GM19043 (cell line): ENCODE data around the gene FBXW5.

ENCODE experiments used
- ATAC-seq: cut with Tn5 transposase; IDR thresholded peaks from one replicate; pipeline ENCODE4 v1.9.1; 2021; ENCODE audit warnings: low read depth; ENCODE audit not compliant: unreplicated experiment

Gene FBXW5

DNA sequence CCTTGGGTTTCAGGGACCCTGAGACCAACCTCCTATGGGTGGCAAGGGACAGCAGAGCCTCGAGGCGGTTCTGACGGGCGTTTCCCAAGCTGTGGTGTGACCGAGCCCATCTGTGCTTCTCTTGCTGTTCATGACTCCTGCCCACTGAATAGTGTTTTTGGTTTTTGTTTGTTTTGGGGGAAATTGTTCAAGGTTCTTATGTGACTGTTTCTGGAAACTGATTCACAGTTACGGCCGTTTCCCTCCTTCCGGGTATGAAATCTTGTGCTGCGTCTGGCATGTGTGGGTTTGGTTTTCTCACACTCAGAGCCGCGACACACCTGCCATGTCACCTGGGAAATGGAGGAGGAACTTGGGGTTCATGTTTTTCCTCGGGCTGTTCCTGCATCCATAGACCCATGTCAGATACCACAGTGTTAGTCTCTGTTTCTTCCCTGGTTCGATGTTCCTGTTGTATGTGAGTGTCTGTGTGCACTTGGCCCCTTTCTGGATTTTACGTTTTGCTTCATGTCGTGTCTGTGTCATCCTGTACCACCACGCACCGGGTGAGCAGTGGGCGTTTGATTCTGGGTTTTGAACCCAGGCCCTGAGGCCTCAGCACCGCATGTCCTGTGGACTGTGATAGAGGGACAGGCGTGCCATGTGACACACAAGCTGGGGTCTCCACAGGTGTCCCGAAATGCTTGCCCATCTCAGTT lies 28.8 kb downstream of the FBXW5 start:
- ATAC-seq: no peak

DNA sequence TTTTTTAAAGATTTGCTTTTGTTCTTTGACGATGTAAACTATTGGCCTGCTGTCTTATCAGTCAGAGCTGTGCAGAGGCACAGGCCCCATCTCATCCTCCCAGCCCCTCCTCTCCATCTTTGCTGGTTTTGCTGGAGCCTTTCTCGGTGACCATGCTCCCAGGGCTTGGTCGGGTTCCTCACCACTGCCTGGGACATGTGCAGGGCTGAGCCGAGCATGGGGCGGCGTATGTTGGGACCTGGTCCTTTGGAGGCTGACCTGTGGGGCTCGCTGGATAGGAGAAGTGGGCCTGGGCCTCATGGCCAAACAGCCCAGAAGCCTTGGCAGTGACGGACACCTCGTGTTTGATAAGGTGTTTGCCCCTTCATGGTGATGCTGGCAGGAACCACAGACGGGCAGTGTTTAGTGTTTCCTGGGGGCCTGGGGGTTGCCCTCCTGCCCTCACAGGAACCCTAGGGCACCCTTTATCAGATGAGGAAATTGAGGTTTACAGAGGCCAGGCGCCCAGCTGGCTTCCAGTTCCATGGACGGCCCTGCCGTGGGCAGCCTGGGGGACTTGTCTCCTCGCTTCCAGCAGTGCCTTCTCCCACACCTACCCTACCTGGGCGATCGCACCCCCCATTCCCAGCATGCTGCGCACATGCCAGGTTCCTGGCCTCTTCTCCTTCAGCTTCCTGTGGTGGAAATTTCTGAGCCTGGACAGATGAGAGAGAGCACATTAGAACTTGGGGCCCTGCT lies 30.7 kb downstream of the FBXW5 start:
- ATAC-seq: no peak

DNA sequence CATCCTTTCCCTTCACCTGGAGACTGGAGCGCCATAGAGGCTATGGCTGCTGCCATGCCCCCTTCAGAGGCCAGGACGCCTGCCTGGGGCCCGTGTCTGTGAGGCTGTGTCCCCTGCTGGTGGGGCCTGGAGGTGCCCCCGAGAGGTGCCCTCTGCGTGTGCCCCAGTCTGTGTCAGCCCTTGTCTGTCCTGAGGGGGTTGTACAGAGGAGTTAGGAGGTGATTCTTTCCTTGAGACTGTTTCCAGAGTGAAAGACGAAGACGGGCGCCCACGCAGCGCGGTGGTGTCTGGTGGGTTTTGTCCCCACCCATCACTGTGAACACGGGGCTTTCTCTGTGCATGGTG lies 33.7 kb downstream of the FBXW5 start:
- no peak for ATAC-seq

DNA sequence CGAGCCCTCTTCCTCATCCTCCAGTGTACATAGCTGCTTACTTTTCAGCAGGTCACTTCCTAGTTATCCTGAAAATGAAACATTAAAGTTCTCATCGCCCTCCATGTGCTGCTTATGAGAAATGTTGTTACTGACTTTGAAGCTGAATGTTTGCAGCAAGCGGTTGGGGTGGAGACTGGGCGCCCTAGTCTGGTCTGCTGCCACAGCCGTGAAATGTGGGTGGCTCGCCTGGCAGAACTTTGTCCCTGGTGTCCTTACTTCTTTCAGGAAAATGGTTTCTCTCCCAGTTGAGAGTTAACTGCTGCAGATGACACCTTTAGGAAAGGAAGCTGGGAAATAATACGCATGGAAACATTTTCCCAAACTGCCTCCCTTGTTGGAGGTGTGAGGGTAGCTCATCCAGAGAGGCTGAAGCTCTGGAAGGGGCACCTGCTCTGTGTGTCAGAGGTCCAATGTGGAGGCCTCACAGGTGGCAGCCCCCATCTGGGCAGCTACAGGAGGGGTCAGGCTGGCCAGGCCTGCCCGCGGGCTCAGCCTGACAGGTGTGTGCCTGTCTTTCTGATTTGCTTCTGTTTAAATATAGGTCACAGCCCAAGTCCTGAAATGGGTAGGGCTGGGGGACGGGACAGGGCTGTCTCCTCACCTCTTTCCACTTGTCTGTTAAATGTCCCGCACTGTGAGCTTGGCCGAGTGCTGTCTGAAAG lies 34.2 kb downstream of the FBXW5 start:
- ATAC-seq: no peak

DNA sequence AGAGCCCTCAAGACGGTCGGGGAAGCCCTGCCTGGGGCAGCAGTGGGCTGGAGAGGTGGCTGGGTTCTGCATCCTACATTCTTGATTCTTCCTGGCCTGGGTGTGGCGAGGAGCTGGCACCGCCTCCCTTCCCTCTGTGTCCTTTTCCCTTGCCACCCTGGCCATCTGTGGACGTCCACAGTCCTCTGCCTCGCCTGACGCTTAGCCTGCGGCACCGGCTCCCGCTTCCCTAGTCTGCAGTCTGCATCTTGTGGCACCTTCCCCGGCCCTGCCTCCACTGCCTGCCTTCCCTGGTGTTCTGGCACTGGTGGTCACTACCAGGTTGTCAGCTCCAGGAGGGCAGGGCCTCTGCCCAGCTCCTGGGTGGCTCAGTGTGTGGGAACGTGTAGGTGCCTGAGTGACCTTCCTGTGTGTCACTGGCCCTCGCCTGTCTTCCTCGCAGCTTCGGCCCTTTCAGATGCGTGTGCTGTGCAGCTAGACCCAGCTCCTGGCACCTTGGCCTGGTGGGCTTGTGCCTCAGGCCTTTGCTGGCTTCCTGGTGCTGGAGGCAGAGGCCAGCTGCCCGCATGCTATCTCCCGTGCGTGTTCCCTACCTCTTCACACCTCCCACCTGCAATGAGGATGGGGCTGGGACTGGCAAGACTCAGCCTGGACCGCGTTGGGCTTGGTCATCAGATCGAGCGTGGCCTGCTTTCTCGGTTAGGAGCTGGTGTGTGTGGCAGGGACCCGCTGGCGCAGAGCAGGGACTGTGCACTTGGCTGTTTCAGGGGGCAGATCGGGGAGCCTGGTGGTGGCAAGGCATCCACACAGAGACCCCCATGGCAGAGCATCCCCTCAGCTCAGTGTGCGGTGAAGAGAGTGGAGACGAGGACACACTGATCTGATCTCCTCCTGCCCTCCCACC lies 37.3 kb downstream of the FBXW5 start:
- no peak for ATAC-seq

DNA sequence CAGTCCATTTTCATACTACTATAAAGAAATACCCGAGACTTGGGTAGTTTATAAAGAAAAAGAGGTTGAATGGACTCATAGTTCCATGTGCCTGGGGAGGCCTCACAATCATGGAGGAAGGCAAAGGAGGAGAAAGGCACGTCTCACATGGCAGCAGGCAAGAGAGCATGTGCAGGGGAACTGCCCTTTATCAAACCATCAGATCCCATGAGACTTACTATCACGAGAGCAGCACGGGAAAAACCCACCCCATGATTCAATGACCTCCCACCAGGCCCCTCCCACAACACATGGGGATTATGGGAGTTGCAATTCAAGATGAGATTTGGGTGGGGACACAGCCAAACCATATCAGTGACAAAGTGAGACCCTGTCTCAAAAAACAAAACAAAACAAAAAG lies 38.3 kb downstream of the FBXW5 start:
- ATAC-seq: no peak

DNA sequence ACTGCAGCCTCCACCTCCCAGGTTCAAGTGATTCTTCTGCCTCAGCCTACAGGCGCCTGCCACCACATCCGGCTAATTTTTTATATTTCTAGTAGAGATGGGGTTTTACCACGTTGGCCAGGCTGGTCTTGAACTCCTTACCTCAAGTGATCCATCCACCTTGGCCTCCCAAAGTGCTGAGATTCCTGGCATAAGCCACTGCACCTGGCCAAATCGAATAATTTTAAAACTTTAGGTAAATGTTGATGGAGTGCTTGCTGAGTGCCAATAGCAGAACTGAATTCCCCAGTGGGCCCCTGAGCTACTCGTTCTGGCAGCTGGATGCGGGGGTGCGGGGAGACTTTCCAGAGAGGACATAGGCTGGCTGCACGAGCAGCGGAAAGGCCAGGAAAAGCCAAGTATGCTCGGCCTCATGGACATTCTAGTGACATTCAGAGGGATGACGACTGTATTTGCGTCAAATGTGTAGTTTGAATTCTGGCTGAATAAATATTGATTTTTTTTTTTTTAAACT lies 41.4 kb downstream of the FBXW5 start:
- no peak for ATAC-seq

DNA sequence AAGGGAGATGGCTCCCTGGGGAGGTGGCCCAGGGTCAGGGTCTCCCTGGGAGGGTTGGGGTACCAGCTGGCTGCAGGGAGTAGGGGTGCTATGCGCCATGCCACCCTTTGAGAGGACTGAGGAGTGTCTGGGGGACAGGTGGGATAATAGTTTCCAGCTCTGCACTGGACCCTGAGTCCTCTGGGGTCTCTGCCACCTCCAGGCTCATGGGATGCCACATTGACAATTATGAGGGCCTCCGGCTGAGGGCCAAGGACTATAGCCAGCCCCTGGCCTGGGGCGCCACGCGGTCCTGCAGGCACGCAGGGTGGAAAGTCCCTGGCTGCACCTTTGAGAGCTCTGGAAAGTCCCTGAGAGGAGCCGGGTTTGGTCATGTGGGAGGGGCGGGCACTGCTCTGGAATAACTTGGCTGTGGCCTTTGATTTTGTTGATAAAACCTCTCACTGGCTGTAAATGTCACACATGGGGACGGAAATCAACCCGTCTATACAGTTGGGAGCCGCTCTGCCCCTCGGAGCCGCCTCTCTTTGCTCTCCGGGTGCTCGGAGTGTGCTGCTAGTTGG lies 42.2 kb downstream of the FBXW5 start:
- ATAC-seq: no peak

DNA sequence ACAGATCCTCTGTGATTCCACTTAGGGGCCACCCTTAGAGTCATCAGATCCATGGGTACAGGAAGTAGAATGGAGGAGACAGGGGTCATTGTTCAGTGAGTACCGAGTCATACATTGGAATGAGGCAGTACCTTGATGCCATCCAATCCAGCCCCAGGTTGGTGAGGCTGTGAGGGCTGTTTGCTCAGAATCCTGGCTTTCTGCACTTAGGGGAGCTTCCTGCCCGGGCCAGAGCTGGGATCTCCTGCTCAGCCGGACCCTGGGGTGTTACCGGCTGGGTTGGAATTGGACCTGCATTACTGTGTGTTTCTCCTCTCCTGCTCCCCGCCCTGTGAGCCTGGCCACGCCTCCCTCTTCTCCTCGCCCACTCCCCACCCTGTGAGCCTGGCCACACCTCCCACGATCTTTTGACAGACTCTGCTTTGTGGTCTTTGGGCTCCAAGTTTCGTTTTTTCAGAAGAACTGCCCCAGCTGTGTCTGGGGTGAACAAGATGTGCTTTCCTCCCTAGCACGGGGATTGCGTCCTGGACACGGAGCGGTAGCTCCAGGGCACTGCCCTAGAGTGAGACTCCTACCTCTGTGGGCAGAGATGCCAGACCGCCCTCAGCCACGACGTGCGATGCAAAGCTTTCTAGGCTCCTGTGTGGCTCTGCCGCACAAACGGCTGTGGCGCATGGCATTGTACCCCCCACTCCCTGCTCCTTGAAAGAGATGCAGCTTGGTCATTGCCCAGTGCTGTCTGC lies 42.9 kb downstream of the FBXW5 start:
- no peak for ATAC-seq

DNA sequence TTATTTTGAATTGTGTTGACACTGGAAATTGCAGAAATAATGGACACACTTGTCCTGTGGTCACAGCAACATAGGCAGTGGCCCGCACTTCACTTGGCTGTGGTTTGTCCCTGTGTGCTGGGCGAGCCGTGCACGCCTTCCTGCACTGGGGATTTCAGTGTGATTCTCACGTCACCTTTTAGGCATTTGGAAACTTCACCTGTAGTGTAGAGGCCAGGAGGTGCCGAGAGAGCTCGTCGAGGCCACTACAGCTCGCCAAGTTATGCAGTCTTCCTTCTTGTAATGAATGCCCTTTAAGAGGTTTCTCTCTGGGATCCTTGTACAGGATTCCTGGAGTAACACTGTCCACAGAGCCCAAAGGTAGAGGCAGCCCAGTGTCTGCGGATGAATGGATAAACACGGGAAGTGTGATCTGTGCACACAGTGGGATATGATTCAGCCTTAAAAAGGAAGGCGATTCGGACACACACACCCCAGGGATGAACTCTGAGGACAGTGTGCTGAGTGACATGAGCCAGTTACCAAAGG lies 43.5 kb downstream of the FBXW5 start:
- ATAC-seq: no peak

DNA sequence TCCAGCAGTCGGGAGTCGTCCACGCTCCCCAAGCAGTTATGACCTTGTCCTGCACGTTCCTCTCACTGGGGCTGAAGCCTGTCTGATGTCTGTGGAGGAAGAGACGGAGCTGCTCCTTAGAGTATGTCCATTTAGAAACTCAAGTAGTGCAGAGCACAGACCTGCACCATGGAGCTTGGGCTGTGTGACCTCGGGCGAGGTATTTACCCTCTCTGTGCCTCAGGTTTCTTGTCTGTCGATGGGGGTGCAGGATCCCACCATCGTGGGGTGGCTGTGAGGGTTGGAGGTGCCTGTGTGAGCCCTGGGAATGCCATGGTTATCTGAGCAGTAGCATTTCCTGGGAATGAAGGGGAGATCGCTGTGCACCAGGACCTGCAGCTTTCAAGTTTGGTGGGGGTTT lies 44.0 kb downstream of the FBXW5 start:
- no peak for ATAC-seq

DNA sequence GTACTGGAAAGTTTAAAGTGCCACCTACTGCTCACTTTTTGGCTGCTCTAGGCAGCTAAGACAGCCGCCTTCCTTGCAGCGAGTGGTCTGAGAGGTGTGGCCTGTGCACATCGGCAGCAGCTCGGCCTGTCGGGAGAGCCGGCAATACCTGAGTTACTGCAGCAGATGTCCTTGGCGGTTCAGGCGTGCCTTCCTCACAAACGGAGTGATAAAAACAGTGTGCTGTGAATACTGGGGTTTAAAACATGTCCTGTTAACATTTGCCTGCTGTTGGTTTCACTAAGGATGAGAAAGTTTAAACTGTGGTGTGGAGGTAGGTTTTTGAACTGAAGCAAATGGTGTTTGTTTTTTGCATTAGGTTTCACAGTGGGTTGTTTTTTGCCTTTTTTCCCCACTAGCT lies 45.3 kb downstream of the FBXW5 start:
- ATAC-seq: no peak

DNA sequence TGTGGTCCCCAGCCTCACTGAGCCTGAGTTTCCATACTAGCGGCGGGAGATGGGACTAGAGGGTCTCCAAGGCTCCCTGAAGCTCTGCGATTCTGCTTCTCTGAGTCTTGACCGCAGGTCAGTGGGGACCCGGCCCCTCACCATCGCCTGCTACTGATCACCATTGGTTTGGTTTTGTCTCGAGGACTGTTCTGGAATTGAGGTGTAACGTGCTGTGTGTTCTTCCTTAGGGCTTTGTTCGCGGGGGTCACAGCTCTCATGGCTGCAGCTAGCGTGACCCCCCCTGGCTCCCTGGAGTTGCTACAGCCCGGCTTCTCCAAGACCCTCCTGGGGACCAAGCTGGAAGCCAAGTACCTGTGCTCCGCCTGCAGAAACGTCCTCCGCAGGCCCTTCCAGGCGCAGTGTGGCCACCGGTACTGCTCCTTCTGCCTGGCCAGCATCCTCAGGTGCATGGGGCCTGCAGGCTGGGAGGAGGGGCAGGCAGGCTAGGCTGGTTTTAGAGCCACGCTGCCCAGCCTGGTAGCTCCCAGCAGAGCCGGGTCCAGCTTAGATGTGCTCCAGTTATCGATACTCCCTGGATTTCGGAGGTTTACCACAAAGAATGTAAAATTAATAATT lies 45.9 kb downstream of the FBXW5 start:
- ATAC-seq: no peak

DNA sequence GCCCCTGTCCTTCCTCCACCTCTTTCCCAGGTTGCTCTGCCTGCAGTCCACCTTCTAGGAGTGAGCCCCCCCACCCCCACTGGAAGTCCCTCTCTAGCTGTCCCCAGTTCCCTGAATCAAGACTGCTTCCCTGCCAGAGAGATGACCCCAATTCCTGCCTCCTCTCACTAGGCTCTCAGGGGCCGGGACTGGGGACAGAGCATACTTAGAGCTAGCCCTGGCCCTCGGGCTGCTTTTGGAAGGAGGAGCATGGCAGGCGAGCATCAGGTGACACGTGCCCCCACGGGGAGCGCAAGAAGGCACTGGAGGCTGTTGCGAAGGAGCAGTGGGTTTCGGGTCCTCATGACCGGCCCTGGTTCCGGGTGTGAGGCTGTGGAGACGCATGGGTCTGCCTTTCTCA lies 48.5 kb downstream of the FBXW5 start:
- ATAC-seq: no peak

DNA sequence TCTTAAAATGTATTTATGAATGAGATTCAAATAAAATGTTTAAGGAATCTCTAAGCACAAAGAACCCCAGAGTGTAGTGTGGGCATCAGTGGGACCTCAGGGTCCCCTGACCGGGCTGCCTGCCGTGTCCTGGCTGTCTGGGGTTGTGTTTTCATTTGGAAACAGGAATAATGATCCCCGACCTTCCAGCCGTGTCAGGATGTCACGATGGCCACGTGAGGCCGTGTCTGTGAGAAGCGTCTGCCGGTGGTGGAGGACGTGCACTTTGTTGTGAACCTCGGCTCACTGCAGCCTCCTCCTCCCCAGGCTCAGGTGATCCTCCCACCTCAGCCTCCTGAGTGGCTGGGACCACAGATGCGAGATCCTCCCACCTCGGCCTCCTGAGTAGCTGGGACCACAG lies 53.9 kb downstream of the FBXW5 start:
- no peak for ATAC-seq
